ENCODE measurements around the gene PSMC3IP. TPM values are rescaled to one million over a fixed set of nuclear protein-coding genes. Genes with fewer than 3 reads are reported as not detected.

The PSMC3IP gene
- total RNA-seq, 1 donor from 2014 or later: 5.6 TPM

GRCh38 chr17:42573095-42573494, 4.4 kb downstream of the PSMC3IP start:
- Mint-ChIP-seq H3K4me1 (ENCODE audit: unreplicated experiment) (peaks cover 16% of the 10 kb centered on the region), H3K27ac (ENCODE audit: unreplicated experiment) (no peak overlapping the region), H3K4me3 (ENCODE audit: unreplicated experiment) (no peak overlapping the region), H3K36me3 (ENCODE audit: unreplicated experiment) (peaks cover 31% of the 10 kb centered on the region), H3K27me3 (ENCODE audit: unreplicated experiment) (no peaks in the 10 kb centered on the region), H3K9me3 (ENCODE audit: unreplicated experiment) (no peaks in the 10 kb centered on the region)
- DNase-seq (ENCODE audit: extremely low spot score, unreplicated experiment): no peak
- TF ChIP-seq CTCF (IDR thresholded peaks at IDR 0.05): no peak

- no peak for DNase-seq (ENCODE audit: extremely low spot score, unreplicated experiment)
- Mint-ChIP-seq H3K9me3 (ENCODE audit: unreplicated experiment) (no peaks in the 10 kb centered on the region), H3K36me3 (ENCODE audit: unreplicated experiment) (peaks cover 33% of the 10 kb centered on the region), H3K27ac (ENCODE audit: unreplicated experiment) (no peak overlapping the region), H3K27me3 (ENCODE audit: unreplicated experiment) (no peaks in the 10 kb centered on the region), H3K4me3 (ENCODE audit: unreplicated experiment) (no peak overlapping the region), H3K4me1 (ENCODE audit: unreplicated experiment) (peaks cover 16% of the 10 kb centered on the region)
- no peak for TF ChIP-seq CTCF (IDR thresholded peaks at IDR 0.05)
Measured at GRCh38 chr17:42571435-42572225, 5.9 kb downstream of the PSMC3IP start.

GRCh38 chr17:42568341-42569111, 9.0 kb downstream of the PSMC3IP start:
- no peak for DNase-seq (ENCODE audit: extremely low spot score, unreplicated experiment)
- Mint-ChIP-seq H3K36me3 (ENCODE audit: unreplicated experiment) (peaks cover 27% of the 10 kb centered on the region), H3K9me3 (ENCODE audit: unreplicated experiment) (no peaks in the 10 kb centered on the region), H3K27ac (ENCODE audit: unreplicated experiment) (peak overlapping the region; percentile 92), H3K4me3 (ENCODE audit: unreplicated experiment) (peak overlapping the region; percentile 91), H3K4me1 (ENCODE audit: unreplicated experiment) (peaks cover 18% of the 10 kb centered on the region), H3K27me3 (ENCODE audit: unreplicated experiment) (no peaks in the 10 kb centered on the region)
- TF ChIP-seq CTCF (IDR thresholded peaks at IDR 0.05): no peak

- no peak for TF ChIP-seq CTCF (IDR thresholded peaks at IDR 0.05)
- peaks cover 20% of the 10 kb centered on the region for H3K36me3 Mint-ChIP-seq (ENCODE audit: unreplicated experiment)
- no peaks in the 10 kb centered on the region for H3K9me3 Mint-ChIP-seq (ENCODE audit: unreplicated experiment)
Measured at GRCh38 chr17:42566883-42567573, 10.5 kb downstream of the PSMC3IP start, which contains the start of gene MLX. MLX (plus strand) TSS chr17:42567100; CDS start chr17:42567125, 25 bp downstream.

More at GRCh38 chr17:42566883-42567573, 10.5 kb downstream of the PSMC3IP start, which contains the start of gene MLX:
- Mint-ChIP-seq H3K4me1 (ENCODE audit: unreplicated experiment) (peaks cover 29% of the 10 kb centered on the region), H3K27me3 (ENCODE audit: unreplicated experiment) (no peaks in the 10 kb centered on the region), H3K4me3 (ENCODE audit: unreplicated experiment) (peak within 1 kb of the TSS; percentile 91), H3K27ac (ENCODE audit: unreplicated experiment) (peak within 1 kb of the TSS; percentile 92)
- DNase-seq (ENCODE audit: extremely low spot score, unreplicated experiment): peak; percentile 98

Measured in osteocyte (in vitro differentiated cells).